Measurements from ENCODE around the gene CPEB4.

DNA sequence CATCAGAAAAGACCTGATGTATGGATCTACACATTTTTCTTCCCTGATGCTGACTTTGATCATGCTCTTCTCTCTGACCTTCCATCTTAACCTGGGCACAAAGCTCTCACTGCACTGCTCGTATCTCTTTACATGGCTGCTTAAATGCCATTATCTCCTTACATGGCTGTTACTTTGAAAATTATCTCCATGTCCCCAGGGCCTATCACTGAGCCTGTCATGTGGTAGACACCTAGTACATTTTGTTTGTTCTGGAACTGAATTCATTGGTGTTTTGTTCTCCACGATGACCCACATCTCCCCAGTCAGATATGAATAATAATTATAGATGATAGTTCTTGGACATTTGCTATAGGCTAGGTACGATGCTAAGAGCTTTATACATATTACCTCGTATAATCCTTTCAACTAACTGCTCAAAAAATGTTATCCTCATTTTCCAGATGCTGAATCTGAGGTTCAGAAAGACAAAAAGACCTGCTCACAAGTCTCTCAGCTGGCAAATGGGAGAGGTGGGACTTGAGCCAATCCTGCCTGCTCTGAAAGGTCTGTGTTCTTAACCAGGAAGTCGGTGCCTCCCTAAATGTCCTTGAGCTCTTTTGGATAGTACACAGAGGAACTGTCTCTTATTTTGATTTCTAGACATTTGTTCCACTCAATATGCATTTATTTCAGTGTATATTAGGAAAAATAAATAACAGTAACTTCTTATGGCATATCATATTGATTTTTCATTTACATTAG is 9.8 kb upstream of the CPEB4 start:
- TF ChIP-seq, protein P1, sequence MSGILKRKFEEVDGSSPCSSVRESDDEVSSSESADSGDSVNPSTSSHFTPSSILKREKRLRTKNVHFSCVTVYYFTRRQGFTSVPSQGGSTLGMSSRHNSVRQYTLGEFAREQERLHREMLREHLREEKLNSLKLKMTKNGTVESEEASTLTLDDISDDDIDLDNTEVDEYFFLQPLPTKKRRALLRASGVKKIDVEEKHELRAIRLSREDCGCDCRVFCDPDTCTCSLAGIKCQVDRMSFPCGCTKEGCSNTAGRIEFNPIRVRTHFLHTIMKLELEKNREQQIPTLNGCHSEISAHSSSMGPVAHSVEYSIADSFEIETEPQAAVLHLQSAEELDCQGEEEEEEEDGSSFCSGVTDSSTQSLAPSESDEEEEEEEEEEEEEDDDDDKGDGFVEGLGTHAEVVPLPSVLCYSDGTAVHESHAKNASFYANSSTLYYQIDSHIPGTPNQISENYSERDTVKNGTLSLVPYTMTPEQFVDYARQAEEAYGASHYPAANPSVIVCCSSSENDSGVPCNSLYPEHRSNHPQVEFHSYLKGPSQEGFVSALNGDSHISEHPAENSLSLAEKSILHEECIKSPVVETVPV (CRISPR knock-in tag; IDR thresholded peaks at IDR 0.05): no peak
- TF ChIP-seq ZFP3 (CRISPR knock-in tag; IDR thresholded peaks at IDR 0.05) (no peak), BACH2 (CRISPR knock-in tag; IDR thresholded peaks at IDR 0.05; ENCODE audit: borderline replicate concordance) (no peak), ISL1 (CRISPR knock-in tag; IDR thresholded peaks at IDR 0.05) (no peak), ZNF565 (CRISPR knock-in tag; conservative IDR thresholded peaks at IDR 0.05; ENCODE audit: low read depth) (no peak), OSR1 (CRISPR knock-in tag; IDR thresholded peaks at IDR 0.05) (no peak), ZFP30 (CRISPR knock-in tag; IDR thresholded peaks at IDR 0.05) (no peak)
- TF ChIP-seq, protein P2, sequence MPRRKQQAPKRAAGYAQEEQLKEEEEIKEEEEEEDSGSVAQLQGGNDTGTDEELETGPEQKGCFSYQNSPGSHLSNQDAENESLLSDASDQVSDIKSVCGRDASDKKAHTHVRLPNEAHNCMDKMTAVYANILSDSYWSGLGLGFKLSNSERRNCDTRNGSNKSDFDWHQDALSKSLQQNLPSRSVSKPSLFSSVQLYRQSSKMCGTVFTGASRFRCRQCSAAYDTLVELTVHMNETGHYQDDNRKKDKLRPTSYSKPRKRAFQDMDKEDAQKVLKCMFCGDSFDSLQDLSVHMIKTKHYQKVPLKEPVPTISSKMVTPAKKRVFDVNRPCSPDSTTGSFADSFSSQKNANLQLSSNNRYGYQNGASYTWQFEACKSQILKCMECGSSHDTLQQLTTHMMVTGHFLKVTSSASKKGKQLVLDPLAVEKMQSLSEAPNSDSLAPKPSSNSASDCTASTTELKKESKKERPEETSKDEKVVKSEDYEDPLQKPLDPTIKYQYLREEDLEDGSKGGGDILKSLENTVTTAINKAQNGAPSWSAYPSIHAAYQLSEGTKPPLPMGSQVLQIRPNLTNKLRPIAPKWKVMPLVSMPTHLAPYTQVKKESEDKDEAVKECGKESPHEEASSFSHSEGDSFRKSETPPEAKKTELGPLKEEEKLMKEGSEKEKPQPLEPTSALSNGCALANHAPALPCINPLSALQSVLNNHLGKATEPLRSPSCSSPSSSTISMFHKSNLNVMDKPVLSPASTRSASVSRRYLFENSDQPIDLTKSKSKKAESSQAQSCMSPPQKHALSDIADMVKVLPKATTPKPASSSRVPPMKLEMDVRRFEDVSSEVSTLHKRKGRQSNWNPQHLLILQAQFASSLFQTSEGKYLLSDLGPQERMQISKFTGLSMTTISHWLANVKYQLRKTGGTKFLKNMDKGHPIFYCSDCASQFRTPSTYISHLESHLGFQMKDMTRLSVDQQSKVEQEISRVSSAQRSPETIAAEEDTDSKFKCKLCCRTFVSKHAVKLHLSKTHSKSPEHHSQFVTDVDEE (CRISPR knock-in tag; IDR thresholded peaks at IDR 0.05): no peak
- TF ChIP-seq, protein P3, sequence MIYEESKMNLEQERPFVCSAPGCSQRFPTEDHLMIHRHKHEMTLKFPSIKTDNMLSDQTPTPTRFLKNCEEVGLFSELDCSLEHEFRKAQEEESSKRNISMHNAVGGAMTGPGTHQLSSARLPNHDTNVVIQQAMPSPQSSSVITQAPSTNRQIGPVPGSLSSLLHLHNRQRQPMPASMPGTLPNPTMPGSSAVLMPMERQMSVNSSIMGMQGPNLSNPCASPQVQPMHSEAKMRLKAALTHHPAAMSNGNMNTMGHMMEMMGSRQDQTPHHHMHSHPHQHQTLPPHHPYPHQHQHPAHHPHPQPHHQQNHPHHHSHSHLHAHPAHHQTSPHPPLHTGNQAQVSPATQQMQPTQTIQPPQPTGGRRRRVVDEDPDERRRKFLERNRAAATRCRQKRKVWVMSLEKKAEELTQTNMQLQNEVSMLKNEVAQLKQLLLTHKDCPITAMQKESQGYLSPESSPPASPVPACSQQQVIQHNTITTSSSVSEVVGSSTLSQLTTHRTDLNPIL (CRISPR knock-in tag; IDR thresholded peaks at IDR 0.05; ENCODE audit: low read depth): no peak
- TF ChIP-seq, protein P4, sequence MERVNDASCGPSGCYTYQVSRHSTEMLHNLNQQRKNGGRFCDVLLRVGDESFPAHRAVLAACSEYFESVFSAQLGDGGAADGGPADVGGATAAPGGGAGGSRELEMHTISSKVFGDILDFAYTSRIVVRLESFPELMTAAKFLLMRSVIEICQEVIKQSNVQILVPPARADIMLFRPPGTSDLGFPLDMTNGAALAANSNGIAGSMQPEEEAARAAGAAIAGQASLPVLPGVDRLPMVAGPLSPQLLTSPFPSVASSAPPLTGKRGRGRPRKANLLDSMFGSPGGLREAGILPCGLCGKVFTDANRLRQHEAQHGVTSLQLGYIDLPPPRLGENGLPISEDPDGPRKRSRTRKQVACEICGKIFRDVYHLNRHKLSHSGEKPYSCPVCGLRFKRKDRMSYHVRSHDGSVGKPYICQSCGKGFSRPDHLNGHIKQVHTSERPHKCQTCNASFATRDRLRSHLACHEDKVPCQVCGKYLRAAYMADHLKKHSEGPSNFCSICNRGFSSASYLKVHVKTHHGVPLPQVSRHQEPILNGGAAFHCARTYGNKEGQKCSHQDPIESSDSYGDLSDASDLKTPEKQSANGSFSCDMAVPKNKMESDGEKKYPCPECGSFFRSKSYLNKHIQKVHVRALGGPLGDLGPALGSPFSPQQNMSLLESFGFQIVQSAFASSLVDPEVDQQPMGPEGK (CRISPR knock-in tag; IDR thresholded peaks at IDR 0.05; ENCODE audit: borderline replicate concordance): no peak

Measured in SK-N-SH treated with all-trans-retinoic acid at 6 μM for 48 hours (cell line).